GM23338 (cell line): Measurements from ENCODE around the gene GPATCH8. TPM values are rescaled to one million over a fixed set of nuclear protein-coding genes. Genes with fewer than 3 reads are reported as not detected.

Experiments used
- ATAC-seq: fragments of 200-7000 bp; cut with Tn5 transposase; 3 replicates; pipeline ENCODE4 v1.9.1; 2020
- DNase-seq: peaks from one replicate; pipeline ENCODE4 v3.0.0-alpha.2; 2015; ENCODE audit warnings: low spot score
- H2AFZ ChIP-seq: fragments of 200-600 bp; sonication (generic); 2 replicates; pipeline ENCODE4 v1.8.0; 2016; ENCODE audit warnings: antibody characterized with exemption, mild to moderate bottlenecking, moderate library complexity
- H3F3A ChIP-seq: fragments of 200-600 bp; sonication (generic); replicated peaks from 2 replicates; pipeline ENCODE4 v1.8.0; 2017; ENCODE audit warnings: antibody characterized with exemption, mixed run types, low read depth
- H3K27ac ChIP-seq: fragments of 200-600 bp; sonication (generic); 2 replicates; pipeline ENCODE4 v1.6.1; 2016; ENCODE audit warnings: low read depth
- H3K27me3 ChIP-seq: fragments of 200-600 bp; sonication (generic); 2 replicates; pipeline ENCODE4 v1.8.0; 2016; ENCODE audit warnings: mild to moderate bottlenecking, mixed run types, moderate library complexity; ENCODE audit not compliant: insufficient read depth
- H3K36me3 ChIP-seq: fragments of 200-600 bp; sonication (generic); 2 replicates; pipeline ENCODE4 v1.8.0; 2016; ENCODE audit warnings: mild to moderate bottlenecking; ENCODE audit not compliant: insufficient read depth
- H3K4me1 ChIP-seq: fragments of 200-600 bp; sonication (generic); 2 replicates; pipeline ENCODE4 v1.8.0; 2016; ENCODE audit warnings: mild to moderate bottlenecking, moderate library complexity; ENCODE audit not compliant: insufficient read depth
- H3K4me2 ChIP-seq: fragments of 200-600 bp; sonication (generic); 2 replicates; pipeline ENCODE4 v1.7.1; 2017; ENCODE audit warnings: mixed run types
- H3K4me3 ChIP-seq: fragments of 200-600 bp; sonication (generic); 2 replicates; pipeline ENCODE4 v1.6.1; 2016; ENCODE audit warnings: mixed run types
- H3K79me2 ChIP-seq: fragments of 200-600 bp; sonication (generic); replicated peaks from 2 replicates; pipeline ENCODE4 v1.8.0; 2017; ENCODE audit warnings: mild to moderate bottlenecking; ENCODE audit not compliant: insufficient read depth
- H3K9me2 ChIP-seq: fragments of 200-600 bp; sonication (generic); 2 replicates; pipeline ENCODE4 v1.8.0; 2017; ENCODE audit not compliant: insufficient read depth
- H4K20me1 ChIP-seq: fragments of 200-600 bp; sonication (generic); replicated peaks from 2 replicates; pipeline ENCODE4 v1.8.0; 2017; ENCODE audit warnings: mild to moderate bottlenecking; ENCODE audit not compliant: insufficient read depth
- H3K27ac Mint-ChIP-seq: 2 replicates; pipeline ENCODE4 v1.8.0; 2020; ENCODE audit warnings: inconsistent platforms, mild to moderate bottlenecking, moderate library complexity, mixed read lengths
- H3K27me3 Mint-ChIP-seq: 3 replicates; pipeline ENCODE4 v1.8.0; 2022; ENCODE audit warnings: low read depth, mild to moderate bottlenecking, moderate library complexity, mixed read lengths, inconsistent platforms; ENCODE audit not compliant: insufficient read depth, poor library complexity
- H3K36me3 Mint-ChIP-seq: 3 replicates; pipeline ENCODE4 v1.8.0; 2021; ENCODE audit warnings: low read depth, mild to moderate bottlenecking, inconsistent platforms, moderate library complexity, mixed read lengths
- H3K4me1 Mint-ChIP-seq: 3 replicates; pipeline ENCODE4 v1.8.0; 2020; ENCODE audit warnings: mild to moderate bottlenecking, inconsistent platforms, mixed read lengths
- H3K4me3 Mint-ChIP-seq: 3 replicates; pipeline ENCODE4 v1.8.0; 2021; ENCODE audit warnings: moderate library complexity, mild to moderate bottlenecking, inconsistent platforms, mixed read lengths
- H3K9me3 Mint-ChIP-seq: 3 replicates; pipeline ENCODE4 v1.8.0; 2020; ENCODE audit warnings: moderate library complexity, mild to moderate bottlenecking, inconsistent platforms, mixed read lengths
- ETS1 ChIP-seq: IDR thresholded peaks from 2 replicates; pipeline ENCODE4 v1.6.1; 2016; ENCODE audit warnings: antibody characterized with exemption
- JUNB ChIP-seq: IDR thresholded peaks from one replicate; pipeline ENCODE4 v1.6.1; 2016; ENCODE audit warnings: antibody characterized with exemption; ENCODE audit not compliant: unreplicated experiment
- NANOG ChIP-seq: IDR thresholded peaks from 2 replicates; pipeline ENCODE4 v1.6.1; 2016; ENCODE audit warnings: antibody characterized with exemption, borderline replicate concordance
- STAT1 ChIP-seq: IDR thresholded peaks from one replicate; pipeline ENCODE4 v1.6.1; 2016; ENCODE audit warnings: antibody characterized with exemption; ENCODE audit not compliant: unreplicated experiment
- ZNF114 ChIP-seq: fragments of 250-450 bp; sonication (Bioruptor Pico); IDR thresholded peaks from 2 replicates; pipeline ENCODE4 v1.5.0; 2020; ENCODE audit warnings: mild to moderate bottlenecking, moderate library complexity
- ZNF331 ChIP-seq: fragments of 250-450 bp; sonication (Bioruptor Pico); IDR thresholded peaks from 2 replicates; pipeline ENCODE4 v1.5.0; 2020; ENCODE audit warnings: low read depth, mild to moderate bottlenecking, moderate library complexity
- polyA plus RNA-seq: library from polyadenylated mRNA; unstranded; fragments of >200 nt; fragmentation: Nextera tagmentation; extraction: Ambion mirVana; gene quantifications from 2 replicates; pipeline ENCODE4 v1.2.1, GENCODE V29; 2016
- total RNA-seq: library from RNA; depleted of rRNA; stranded (reverse); fragments of >200 nt; shearing (Covaris generic); gene quantifications from 2 replicates; pipeline ENCODE4 v1.2.3, GENCODE V29; 2014
- TF ChIP-seq, protein P1 (sequence below): fragments of 250-450 bp; sonication (Bioruptor Pico); IDR thresholded peaks from 2 replicates; pipeline ENCODE4 v1.5.0; 2020; ENCODE audit warnings: mild to moderate bottlenecking, moderate library complexity
- TF ChIP-seq, protein P2 (sequence below): IDR thresholded peaks from one replicate; pipeline ENCODE4 v1.6.1; 2018; ENCODE audit warnings: antibody characterized with exemption; ENCODE audit not compliant: unreplicated experiment

The GPATCH8 gene
- total and polyA plus RNA-seq, 2 experiments from 2014 or later, result 44.4 to 76.5 TPM

DNA sequence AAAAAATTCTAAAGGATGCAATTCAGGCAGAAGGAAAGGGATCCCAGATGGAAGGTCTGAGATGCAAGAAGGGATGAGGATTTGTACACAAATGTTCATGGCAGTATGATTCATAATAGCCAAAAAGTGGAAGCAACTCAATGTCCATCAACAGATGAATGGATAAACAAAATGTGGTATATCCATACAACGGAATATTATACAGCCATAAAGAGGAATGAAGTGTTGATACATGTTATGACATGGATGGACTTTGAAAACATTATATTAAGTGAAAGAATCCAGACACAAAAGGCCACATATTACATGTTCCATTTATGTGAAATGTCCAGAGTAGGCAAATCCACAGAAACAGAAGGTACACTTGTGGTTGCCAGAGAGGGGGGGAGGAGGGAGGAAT is 23.9 kb upstream of the GPATCH8 start:
- H3K4me3 ChIP-seq, result no peak overlapping the region
- H3K27ac ChIP-seq, result no peak overlapping the region
- no peaks in the 10 kb centered on the region for H3K79me2 ChIP-seq
- no peak for DNase-seq
- 0 out of 2 replicates have a peak, but pooled peaks cover 4% of the 10 kb centered on the region for H3F3A ChIP-seq
- H3K36me3 Mint-ChIP-seq, result peaks cover 14% of the 10 kb centered on the region
- no peaks in the 10 kb centered on the region for H3K4me1 ChIP-seq
- H3K4me2 ChIP-seq, result no peak overlapping the region
- no peaks in the 10 kb centered on the region for H4K20me1 ChIP-seq
- H3K4me3 Mint-ChIP-seq, result no peak overlapping the region
- H2AFZ ChIP-seq, result no peak overlapping the region
- no peak for ATAC-seq
- peaks cover 4% of the 10 kb centered on the region for H3K27me3 Mint-ChIP-seq
- no peaks in the 10 kb centered on the region for H3K36me3 ChIP-seq
- no peaks in the 10 kb centered on the region for H3K27me3 ChIP-seq
- no peak for TF ChIP-seq ZNF114 (CRISPR knock-in tag)
- TF ChIP-seq NANOG, result no peak
- TF ChIP-seq JUNB, result no peak
- no peak for TF ChIP-seq ZNF331
- no peak for TF ChIP-seq ETS1
- no peak overlapping the region for H3K27ac Mint-ChIP-seq
- no peaks in the 10 kb centered on the region for H3K9me2 ChIP-seq
- peaks cover 36% of the 10 kb centered on the region for H3K9me3 Mint-ChIP-seq
- H3K4me1 Mint-ChIP-seq, result peaks cover 2% of the 10 kb centered on the region; the same call in 1 of the 3 replicates

DNA sequence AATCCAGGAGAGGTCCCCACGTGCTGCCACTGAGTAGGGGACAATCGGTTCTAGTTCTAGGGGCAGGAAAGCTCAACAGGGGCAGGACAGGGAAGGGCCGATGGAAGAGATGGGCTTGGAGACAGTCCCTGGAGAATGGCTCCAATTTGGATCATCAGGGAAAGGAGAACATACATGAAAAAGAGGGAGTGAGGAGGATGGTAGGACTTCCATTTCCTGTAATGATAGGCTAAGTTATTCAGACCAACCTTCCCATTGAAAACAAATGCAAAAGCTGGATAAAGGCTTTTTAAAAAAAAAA is 20.4 kb upstream of the GPATCH8 start:
- Mint-ChIP-seq H3K4me3 (no peak overlapping the region), H3K36me3 (peaks cover 14% of the 10 kb centered on the region), H3K27ac (no peak overlapping the region), H3K9me3 (peaks cover 36% of the 10 kb centered on the region), H3K4me1 (no peaks in the 10 kb centered on the region), H3K27me3 (peaks cover 3% of the 10 kb centered on the region)
- no peaks in the 10 kb centered on the region for H4K20me1 ChIP-seq
- no peaks in the 10 kb centered on the region for H3K79me2 ChIP-seq
- TF ChIP-seq, protein P1, sequence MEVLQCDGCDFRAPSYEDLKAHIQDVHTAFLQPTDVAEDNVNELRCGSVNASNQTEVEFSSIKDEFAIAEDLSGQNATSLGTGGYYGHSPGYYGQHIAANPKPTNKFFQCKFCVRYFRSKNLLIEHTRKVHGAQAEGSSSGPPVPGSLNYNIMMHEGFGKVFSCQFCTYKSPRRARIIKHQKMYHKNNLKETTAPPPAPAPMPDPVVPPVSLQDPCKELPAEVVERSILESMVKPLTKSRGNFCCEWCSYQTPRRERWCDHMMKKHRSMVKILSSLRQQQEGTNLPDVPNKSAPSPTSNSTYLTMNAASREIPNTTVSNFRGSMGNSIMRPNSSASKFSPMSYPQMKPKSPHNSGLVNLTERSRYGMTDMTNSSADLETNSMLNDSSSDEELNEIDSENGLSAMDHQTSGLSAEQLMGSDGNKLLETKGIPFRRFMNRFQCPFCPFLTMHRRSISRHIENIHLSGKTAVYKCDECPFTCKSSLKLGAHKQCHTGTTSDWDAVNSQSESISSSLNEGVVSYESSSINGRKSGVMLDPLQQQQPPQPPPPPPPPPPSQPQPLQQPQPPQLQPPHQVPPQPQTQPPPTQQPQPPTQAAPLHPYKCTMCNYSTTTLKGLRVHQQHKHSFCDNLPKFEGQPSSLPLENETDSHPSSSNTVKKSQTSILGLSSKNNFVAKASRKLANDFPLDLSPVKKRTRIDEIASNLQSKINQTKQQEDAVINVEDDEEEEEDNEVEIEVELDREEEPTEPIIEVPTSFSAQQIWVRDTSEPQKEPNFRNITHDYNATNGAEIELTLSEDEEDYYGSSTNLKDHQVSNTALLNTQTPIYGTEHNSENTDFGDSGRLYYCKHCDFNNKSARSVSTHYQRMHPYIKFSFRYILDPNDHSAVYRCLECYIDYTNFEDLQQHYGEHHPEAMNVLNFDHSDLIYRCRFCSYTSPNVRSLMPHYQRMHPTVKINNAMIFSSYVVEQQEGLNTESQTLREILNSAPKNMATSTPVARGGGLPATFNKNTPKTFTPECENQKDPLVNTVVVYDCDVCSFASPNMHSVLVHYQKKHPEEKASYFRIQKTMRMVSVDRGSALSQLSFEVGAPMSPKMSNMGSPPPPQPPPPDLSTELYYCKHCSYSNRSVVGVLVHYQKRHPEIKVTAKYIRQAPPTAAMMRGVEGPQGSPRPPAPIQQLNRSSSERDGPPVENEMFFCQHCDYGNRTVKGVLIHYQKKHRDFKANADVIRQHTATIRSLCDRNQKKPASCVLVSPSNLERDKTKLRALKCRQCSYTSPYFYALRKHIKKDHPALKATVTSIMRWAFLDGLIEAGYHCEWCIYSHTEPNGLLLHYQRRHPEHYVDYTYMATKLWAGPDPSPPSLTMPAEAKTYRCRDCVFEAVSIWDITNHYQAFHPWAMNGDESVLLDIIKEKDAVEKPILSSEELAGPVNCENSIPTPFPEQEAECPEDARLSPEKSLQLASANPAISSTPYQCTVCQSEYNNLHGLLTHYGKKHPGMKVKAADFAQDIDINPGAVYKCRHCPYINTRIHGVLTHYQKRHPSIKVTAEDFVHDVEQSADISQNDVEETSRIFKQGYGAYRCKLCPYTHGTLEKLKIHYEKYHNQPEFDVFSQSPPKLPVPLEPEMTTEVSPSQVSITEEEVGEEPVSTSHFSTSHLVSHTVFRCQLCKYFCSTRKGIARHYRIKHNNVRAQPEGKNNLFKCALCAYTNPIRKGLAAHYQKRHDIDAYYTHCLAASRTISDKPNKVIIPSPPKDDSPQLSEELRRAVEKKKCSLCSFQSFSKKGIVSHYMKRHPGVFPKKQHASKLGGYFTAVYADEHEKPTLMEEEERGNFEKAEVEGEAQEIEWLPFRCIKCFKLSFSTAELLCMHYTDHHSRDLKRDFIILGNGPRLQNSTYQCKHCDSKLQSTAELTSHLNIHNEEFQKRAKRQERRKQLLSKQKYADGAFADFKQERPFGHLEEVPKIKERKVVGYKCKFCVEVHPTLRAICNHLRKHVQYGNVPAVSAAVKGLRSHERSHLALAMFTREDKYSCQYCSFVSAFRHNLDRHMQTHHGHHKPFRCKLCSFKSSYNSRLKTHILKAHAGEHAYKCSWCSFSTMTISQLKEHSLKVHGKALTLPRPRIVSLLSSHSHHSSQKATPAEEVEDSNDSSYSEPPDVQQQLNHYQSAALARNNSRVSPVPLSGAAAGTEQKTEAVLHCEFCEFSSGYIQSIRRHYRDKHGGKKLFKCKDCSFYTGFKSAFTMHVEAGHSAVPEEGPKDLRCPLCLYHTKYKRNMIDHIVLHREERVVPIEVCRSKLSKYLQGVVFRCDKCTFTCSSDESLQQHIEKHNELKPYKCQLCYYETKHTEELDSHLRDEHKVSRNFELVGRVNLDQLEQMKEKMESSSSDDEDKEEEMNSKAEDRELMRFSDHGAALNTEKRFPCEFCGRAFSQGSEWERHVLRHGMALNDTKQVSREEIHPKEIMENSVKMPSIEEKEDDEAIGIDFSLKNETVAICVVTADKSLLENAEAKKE, result no peak
- TF ChIP-seq STAT1, result no peak
- TF ChIP-seq JUNB, result no peak
- TF ChIP-seq NANOG, result no peak
- no peak for TF ChIP-seq ZNF331
- TF ChIP-seq, protein P2, sequence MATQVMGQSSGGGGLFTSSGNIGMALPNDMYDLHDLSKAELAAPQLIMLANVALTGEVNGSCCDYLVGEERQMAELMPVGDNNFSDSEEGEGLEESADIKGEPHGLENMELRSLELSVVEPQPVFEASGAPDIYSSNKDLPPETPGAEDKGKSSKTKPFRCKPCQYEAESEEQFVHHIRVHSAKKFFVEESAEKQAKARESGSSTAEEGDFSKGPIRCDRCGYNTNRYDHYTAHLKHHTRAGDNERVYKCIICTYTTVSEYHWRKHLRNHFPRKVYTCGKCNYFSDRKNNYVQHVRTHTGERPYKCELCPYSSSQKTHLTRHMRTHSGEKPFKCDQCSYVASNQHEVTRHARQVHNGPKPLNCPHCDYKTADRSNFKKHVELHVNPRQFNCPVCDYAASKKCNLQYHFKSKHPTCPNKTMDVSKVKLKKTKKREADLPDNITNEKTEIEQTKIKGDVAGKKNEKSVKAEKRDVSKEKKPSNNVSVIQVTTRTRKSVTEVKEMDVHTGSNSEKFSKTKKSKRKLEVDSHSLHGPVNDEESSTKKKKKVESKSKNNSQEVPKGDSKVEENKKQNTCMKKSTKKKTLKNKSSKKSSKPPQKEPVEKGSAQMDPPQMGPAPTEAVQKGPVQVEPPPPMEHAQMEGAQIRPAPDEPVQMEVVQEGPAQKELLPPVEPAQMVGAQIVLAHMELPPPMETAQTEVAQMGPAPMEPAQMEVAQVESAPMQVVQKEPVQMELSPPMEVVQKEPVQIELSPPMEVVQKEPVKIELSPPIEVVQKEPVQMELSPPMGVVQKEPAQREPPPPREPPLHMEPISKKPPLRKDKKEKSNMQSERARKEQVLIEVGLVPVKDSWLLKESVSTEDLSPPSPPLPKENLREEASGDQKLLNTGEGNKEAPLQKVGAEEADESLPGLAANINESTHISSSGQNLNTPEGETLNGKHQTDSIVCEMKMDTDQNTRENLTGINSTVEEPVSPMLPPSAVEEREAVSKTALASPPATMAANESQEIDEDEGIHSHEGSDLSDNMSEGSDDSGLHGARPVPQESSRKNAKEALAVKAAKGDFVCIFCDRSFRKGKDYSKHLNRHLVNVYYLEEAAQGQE, result no peak
- no peak for TF ChIP-seq ETS1
- no peaks in the 10 kb centered on the region for H3K27me3 ChIP-seq
- H3K9me2 ChIP-seq, result no peaks in the 10 kb centered on the region
- no peaks in the 10 kb centered on the region for H3K4me1 ChIP-seq
- 0 out of 2 replicates have a peak, but pooled peaks cover 2% of the 10 kb centered on the region for H3F3A ChIP-seq
- H3K36me3 ChIP-seq, result no peaks in the 10 kb centered on the region
- H2AFZ ChIP-seq, result peak overlapping the region; percentile 94; the same call in 1 of the 2 replicates
- H3K4me3 ChIP-seq, result no peak overlapping the region
- H3K27ac ChIP-seq, result no peak overlapping the region
- no peak for DNase-seq
- no peak overlapping the region for H3K4me2 ChIP-seq
- ATAC-seq, result no peak
